ENCODE data around the gene ZNF561. TPM values are rescaled to one million over a fixed set of nuclear protein-coding genes. Genes with fewer than 3 reads are reported as not detected.

Gene ZNF561
- 37.4 and 39.4 TPM in 2 replicates for total RNA-seq

DNA sequence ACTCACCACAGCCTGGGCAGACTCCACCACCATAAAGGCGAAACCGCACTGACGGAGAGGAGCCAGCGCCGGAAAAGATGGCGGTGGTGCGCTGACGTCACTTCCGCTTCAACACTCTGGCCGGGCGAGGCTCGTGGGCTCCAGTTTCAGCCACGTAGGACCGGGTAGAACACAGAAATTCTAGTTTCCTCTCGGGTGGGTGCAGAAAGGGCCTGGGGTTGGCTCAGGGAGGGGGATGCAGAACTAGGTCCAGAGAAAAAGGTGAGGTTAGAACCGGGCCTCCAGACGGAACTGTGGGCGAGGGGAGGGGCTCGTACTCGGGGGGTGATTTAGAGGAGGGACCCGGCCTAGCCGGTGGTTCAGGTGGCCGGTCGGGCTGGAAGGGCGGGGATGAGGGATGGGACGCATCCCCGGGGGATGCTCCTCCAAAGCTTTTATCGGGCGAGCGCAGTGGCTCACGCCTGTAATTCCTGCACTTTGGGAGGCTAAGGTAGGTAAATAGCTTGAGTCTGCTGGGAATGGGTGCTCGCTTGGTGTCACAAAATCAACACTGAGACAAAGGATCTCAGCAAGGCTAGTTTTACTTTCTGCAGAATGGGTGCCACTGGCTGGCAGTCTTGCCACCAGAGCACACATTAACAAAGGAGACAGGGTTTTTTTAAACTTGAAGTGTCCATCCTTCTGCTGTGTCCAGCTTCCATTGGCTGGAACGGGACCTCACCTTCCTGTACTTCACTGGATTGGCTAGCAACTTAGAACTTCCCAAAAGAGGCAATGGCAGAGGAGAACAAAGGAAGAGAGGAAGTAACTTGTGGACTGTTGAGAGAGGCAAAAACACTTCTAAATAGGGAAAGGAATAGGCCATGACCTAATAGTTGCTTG is at the start of gene ZNF561:
Gene ZNF561 (minus strand): TSS at position 77 of the 882 bp plus-strand sequence. CDS start 1,776 bp downstream, outside the sequence.

DNA sequence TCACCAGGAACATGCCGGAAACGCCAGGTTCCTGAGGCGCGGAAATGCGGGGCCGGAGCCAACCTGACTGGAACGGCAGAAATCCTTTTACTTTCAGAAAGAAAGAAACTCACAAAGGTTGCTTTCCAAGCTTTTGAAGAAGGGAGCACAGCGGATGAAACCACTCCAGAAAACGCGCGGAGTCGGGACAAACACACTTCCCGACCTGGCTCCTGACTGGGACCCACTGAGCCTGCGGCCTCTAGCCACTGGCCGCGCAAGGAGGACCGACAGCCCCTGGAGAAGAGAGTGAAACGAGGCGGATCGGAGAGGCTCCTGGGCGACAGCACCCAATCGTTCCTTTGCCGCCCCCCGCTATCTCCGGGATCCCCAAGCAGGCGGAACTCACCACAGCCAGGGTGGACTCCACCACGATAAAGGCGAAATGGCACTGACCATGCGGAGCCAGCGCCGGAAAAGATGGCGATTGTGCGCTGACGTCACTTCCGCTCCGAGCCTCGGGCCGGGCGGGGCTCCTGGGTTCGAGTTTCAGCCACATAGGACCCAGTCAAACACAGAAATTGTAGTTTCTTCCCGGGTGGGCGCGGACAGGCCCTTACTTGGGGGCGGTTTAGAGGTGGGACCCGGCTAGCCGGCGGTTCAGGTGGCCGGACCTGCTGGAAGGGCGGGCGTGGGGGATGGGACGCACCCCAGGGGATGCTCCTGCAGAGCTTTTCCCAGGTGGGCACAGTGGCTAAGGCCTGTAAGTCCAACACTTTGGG is 36.8 kb downstream of the ZNF561 start, which contains the start of gene ZNF121:
Gene ZNF121 (minus strand): TSS at position 432 of the 761 bp plus-strand sequence. CDS start 16,407 bp downstream, outside the sequence.

Other genes with a start within 250 kb of the ZNF561 start
- gene ZNF266, start 185.7 kb downstream of the ZNF561 start, total RNA-seq = 7.1 and 9.7 TPM in 2 replicates
- not detected in 2 replicates for gene ZNF560, start 122.6 kb downstream of the ZNF561 start, total RNA-seq
- 20.1 and 21.4 TPM in 2 replicates for gene ZNF426, start 82.6 kb downstream of the ZNF561 start, total RNA-seq
- 35.4 and 45.9 TPM in 2 replicates for gene ZNF121, start 36.7 kb downstream of the ZNF561 start, total RNA-seq
- 19.8 and 35.0 TPM in 2 replicates for gene ZNF562, start 53.9 kb upstream of the ZNF561 start, total RNA-seq
- gene ZNF846, start 147.5 kb upstream of the ZNF561 start, total RNA-seq = 2.6 and 5.3 TPM in 2 replicates
- gene FBXL12, start 197.8 kb upstream of the ZNF561 start, total RNA-seq = 7.1 and 10.4 TPM in 2 replicates
- 258 and 446 TPM in 2 replicates for gene UBL5, start 206.7 kb upstream of the ZNF561 start, total RNA-seq
- gene PIN1, start 214.1 kb upstream of the ZNF561 start, total RNA-seq = 114 and 128 TPM in 2 replicates

Data from epithelial cell of umbilical artery (primary cell).